Endothelial cell (in vitro differentiated cells): ENCODE data around the gene ZBTB40. TPM values are rescaled to one million over a fixed set of nuclear protein-coding genes. Genes with fewer than 3 reads are reported as not detected.

Experiments
- DNase-seq: peaks from one replicate; pipeline ENCODE4 v3.0.0; 2021; ENCODE audit warnings: low spot score
- H3K27ac Mint-ChIP-seq: one replicate; pipeline ENCODE4 v1.8.0; 2021; ENCODE audit warnings: mixed read lengths, inconsistent platforms; ENCODE audit not compliant: unreplicated experiment
- H3K27me3 Mint-ChIP-seq: one replicate; pipeline ENCODE4 v1.8.0; 2021; ENCODE audit warnings: mild to moderate bottlenecking, moderate library complexity, mixed read lengths, inconsistent platforms; ENCODE audit not compliant: unreplicated experiment
- H3K36me3 Mint-ChIP-seq: one replicate; pipeline ENCODE4 v1.8.0; 2021; ENCODE audit warnings: mild to moderate bottlenecking, low read depth, mixed read lengths, inconsistent platforms; ENCODE audit not compliant: unreplicated experiment
- H3K4me1 Mint-ChIP-seq: one replicate; pipeline ENCODE4 v1.8.0; 2021; ENCODE audit warnings: mild to moderate bottlenecking, mixed read lengths, inconsistent platforms; ENCODE audit not compliant: unreplicated experiment
- H3K4me3 Mint-ChIP-seq: one replicate; pipeline ENCODE4 v1.8.0; 2021; ENCODE audit warnings: mild to moderate bottlenecking, mixed read lengths, inconsistent platforms; ENCODE audit not compliant: unreplicated experiment
- H3K9me3 Mint-ChIP-seq: one replicate; pipeline ENCODE4 v1.8.0; 2021; ENCODE audit warnings: mixed read lengths, inconsistent platforms; ENCODE audit not compliant: unreplicated experiment
- CTCF ChIP-seq: fragments of 200-600 bp; sonication (generic); IDR thresholded peaks from one replicate; pipeline ENCODE4 v1.5.0; 2021; ENCODE audit warnings: antibody characterized with exemption; ENCODE audit not compliant: unreplicated experiment
- total RNA-seq: library from RNA; stranded (reverse); fragmentation: NEBNext Ultra II Directional; extraction: Animal tissue kit (Norgen Biotek cat#: 25700); gene quantifications from one replicate; pipeline ENCODE4 v1.2.1, GENCODE V29; 2021; ENCODE audit not compliant: unreplicated experiment

The ZBTB40 gene
- total RNA-seq, 1 donor from 2014 or later, result 18.9 TPM

GRCh38 chr1:22563671-22564602 is 112.3 kb downstream of the ZBTB40 start:
- H3K4me3 Mint-ChIP-seq, result peak overlapping the region; percentile 78
- H3K36me3 Mint-ChIP-seq, result peaks cover 8% of the 10 kb centered on the region
- no peak for DNase-seq
- H3K9me3 Mint-ChIP-seq, result no peaks in the 10 kb centered on the region
- H3K4me1 Mint-ChIP-seq, result no peaks in the 10 kb centered on the region
- TF ChIP-seq CTCF, result no peak
- H3K27ac Mint-ChIP-seq, result no peak overlapping the region
- peaks cover 29% of the 10 kb centered on the region for H3K27me3 Mint-ChIP-seq

DNA sequence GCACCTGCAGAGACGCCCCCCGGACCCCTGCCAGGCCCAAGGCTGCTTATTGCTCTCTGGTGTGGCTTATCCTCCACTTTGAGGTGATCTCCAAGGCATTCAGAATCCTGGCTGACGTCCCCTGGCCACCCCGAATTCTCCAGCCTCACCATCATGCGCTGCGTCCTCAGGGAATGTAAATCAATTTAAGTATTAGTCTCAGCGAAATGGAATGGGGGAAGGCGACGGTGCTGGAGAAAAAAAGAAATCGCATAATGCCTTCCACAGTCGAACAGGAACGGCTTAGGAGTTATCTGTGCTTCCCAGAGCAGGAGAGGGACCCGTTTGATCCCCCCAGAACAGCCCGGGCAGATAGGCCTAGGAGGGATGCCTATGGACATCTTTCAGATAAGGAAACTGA is 114.5 kb downstream of the ZBTB40 start:
- Mint-ChIP-seq H3K27me3 (peaks cover 28% of the 10 kb centered on the region), H3K4me1 (no peaks in the 10 kb centered on the region), H3K36me3 (peaks cover 8% of the 10 kb centered on the region), H3K4me3 (no peak overlapping the region), H3K27ac (no peak overlapping the region), H3K9me3 (no peaks in the 10 kb centered on the region)
- no peak for DNase-seq
- TF ChIP-seq CTCF, result no peak

GRCh38 chr1:22567197-22567596 is 115.5 kb downstream of the ZBTB40 start:
- DNase-seq, result no peak
- H3K4me3 Mint-ChIP-seq, result no peak overlapping the region
- H3K27ac Mint-ChIP-seq, result no peak overlapping the region
- H3K9me3 Mint-ChIP-seq, result no peaks in the 10 kb centered on the region
- no peak for TF ChIP-seq CTCF
- peaks cover 19% of the 10 kb centered on the region for H3K27me3 Mint-ChIP-seq
- peaks cover 4% of the 10 kb centered on the region for H3K36me3 Mint-ChIP-seq
- H3K4me1 Mint-ChIP-seq, result no peaks in the 10 kb centered on the region

- no peak for TF ChIP-seq CTCF
- Mint-ChIP-seq H3K36me3 (peaks cover 4% of the 10 kb centered on the region), H3K4me1 (no peaks in the 10 kb centered on the region), H3K27ac (no peak overlapping the region), H3K9me3 (no peaks in the 10 kb centered on the region), H3K27me3 (peaks cover 15% of the 10 kb centered on the region), H3K4me3 (no peak overlapping the region)
- DNase-seq, result no peak
Measured at GRCh38 chr1:22567994-22568393, 116.3 kb downstream of the ZBTB40 start.

GRCh38 chr1:22569269-22569668 is 117.6 kb downstream of the ZBTB40 start:
- H3K27me3 Mint-ChIP-seq, result peaks cover 15% of the 10 kb centered on the region
- no peak for DNase-seq
- no peak overlapping the region for H3K4me3 Mint-ChIP-seq
- H3K27ac Mint-ChIP-seq, result no peak overlapping the region
- H3K36me3 Mint-ChIP-seq, result peaks cover 4% of the 10 kb centered on the region
- H3K9me3 Mint-ChIP-seq, result no peaks in the 10 kb centered on the region
- no peaks in the 10 kb centered on the region for H3K4me1 Mint-ChIP-seq
- no peak for TF ChIP-seq CTCF
